SH-SY5Y (cell line): Measurements from ENCODE around the gene BRD1.

ENCODE experiments used
- GATA2 ChIP-seq: IDR thresholded peaks from 2 replicates; pipeline ENCODE4 v1.6.1; 2011; ENCODE audit warnings: mild to moderate bottlenecking, low read depth, low read length
- GATA3 ChIP-seq: IDR thresholded peaks from 2 replicates; pipeline ENCODE4 v1.6.1; 2011; ENCODE audit warnings: low read depth, mild to moderate bottlenecking, low read length, moderate library complexity

GRCh38 chr22:49824936-49825335, 2.7 kb downstream of the BRD1 start:
- TF ChIP-seq GATA2 (no peak), GATA3 (no peak)
